Common myeloid progenitor, CD34-positive (primary cell): Measurements from ENCODE around the gene SAT2.

Experiments used
- CTCF ChIA-PET: fragments of 350-600 bp; sonication (Branson Sonifier 250); formaldehyde crosslinking; loops from one replicate; lab custom pipeline; 2021; ENCODE audit warnings: antibody characterized with exemption; lab: Charles Lee
- POLR2A ChIA-PET: fragments of 350-600 bp; sonication (Branson Sonifier 250); formaldehyde crosslinking; loops from one replicate; lab custom pipeline; 2021; ENCODE audit warnings: antibody characterized with exemption; lab: Charles Lee
- DNase-seq, 3 donors: peaks; one replicate each; pipeline versions ENCODE4 v3.0.0 to v3.0.0-alpha.2; 2013
- H3K27ac ChIP-seq, 2 experiments: 1 replicate in 1 of 2; 2 replicates in 1 of 2; pipeline ENCODE4 v1.7.0; 2013; ENCODE audit warnings: inconsistent platforms in 2 of 2, low read length in 2 of 2, mild to moderate bottlenecking in 2 of 2, low read depth in 1 of 2, moderate library complexity in 1 of 2; ENCODE audit not compliant: severe bottlenecking in 2 of 2, insufficient read depth in 1 of 2, poor library complexity in 1 of 2
- H3K27me3 ChIP-seq, 5 experiments: replicated peaks in 2 of 5; 1 replicate in 3 of 5; 2 replicates in 2 of 5; pipeline versions ENCODE4 v1.6.1 to v1.7.0; 2013; ENCODE audit warnings: low read length in 4 of 5, mild to moderate bottlenecking in 2 of 5, moderate library complexity in 2 of 5, inconsistent platforms in 1 of 5; ENCODE audit not compliant: insufficient read depth in 5 of 5, control insufficient read depth in 4 of 5
- H3K36me3 ChIP-seq, 4 experiments: 1 replicate in 2 of 4; 2 replicates in 2 of 4; pipeline versions ENCODE4 v1.6.1 to v1.7.0; 2013; ENCODE audit warnings: low read length in 3 of 4, control low read depth in 1 of 4, mild to moderate bottlenecking in 1 of 4; ENCODE audit not compliant: control insufficient read depth in 4 of 4, insufficient read depth in 4 of 4
- H3K4me1 ChIP-seq, 4 experiments: 1 replicate in 3 of 4; 2 replicates in 1 of 4; pipeline versions ENCODE4 v1.6.1 to v1.7.1; 2013; ENCODE audit warnings: low read length in 3 of 4, mild to moderate bottlenecking in 3 of 4, control low read depth in 1 of 4, inconsistent platforms in 1 of 4, moderate library complexity in 1 of 4; ENCODE audit not compliant: control insufficient read depth in 4 of 4, insufficient read depth in 4 of 4; ENCODE audit errors: control extremely low read depth in 1 of 4
- H3K4me3 ChIP-seq, 7 experiments: 1 replicate in 4 of 7; 2 replicates in 3 of 7; pipeline versions ENCODE4 v1.5.1 to v1.7.0; 2013; ENCODE audit warnings: mild to moderate bottlenecking in 7 of 7, low read length in 6 of 7, moderate library complexity in 6 of 7, inconsistent platforms in 2 of 7, low read depth in 2 of 7, control low read depth in 1 of 7; ENCODE audit not compliant: insufficient read depth in 4 of 7, control insufficient read depth in 1 of 7; ENCODE audit errors: extremely low read depth in 1 of 7
- H3K9me3 ChIP-seq, 5 experiments: 1 replicate in 4 of 5; 2 replicates in 1 of 5; pipeline versions ENCODE4 v1.6.1 to v1.7.1; 2013; ENCODE audit warnings: low read length in 4 of 5, mild to moderate bottlenecking in 2 of 5, inconsistent platforms in 1 of 5, low read depth in 1 of 5, moderate library complexity in 1 of 5; ENCODE audit not compliant: control insufficient read depth in 4 of 5, insufficient read depth in 2 of 5; ENCODE audit errors: control extremely low read depth in 1 of 5
- WGBS: methylation state at CpG from one replicate; pipeline ENCODE4 v1.1.5; 2013; ENCODE audit not compliant: insufficient coverage; 5-methylcytosine and 5-hydroxymethylcytosine counted together

SAT2 gene

DNA sequence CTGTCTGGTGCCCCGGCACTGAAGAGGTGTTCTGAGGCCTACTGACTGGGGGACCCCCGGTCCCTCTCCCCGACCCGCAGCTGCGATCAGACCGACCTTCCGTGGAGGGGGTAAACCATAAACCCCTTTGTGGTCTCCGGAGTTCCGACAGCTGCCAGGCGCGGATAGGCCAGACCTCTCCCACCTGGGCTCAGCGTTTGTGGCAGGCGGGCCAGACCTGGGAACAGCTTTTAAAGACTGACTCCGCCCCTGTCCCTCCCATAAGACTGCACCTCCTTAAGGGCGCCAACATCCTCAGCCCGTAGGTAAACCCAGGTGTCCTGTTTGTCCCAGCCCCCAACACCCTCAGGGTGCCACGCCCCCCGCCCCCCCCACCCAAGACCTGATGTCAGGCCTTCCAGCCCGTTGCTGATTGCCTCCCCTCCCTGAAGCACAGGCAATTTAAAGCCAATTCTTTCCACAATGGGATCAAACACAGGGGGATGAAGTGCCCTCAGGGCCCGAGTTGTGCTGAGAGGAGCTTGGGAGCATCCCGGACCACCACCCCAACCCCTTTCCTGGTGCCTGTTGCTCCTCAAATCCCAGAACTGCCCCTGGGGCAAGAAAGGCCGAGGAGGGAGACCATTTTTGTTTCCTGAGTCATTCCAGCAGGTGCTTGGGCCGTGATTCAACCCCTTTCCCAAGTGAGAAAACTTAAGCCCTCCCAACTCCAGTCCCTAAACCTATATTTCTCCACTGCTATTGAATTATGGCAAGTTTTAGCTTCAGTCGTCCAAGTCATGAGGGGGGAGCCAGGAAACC is 37.5 kb downstream of the SAT2 start, which contains the start of gene SOX15:
Gene SOX15 (minus strand): TSS at position 204 of the 801 bp plus-strand sequence. CDS start 418 bp downstream, outside the sequence.
- H3K27ac ChIP-seq: no peak within 1 kb of the TSS
- no peaks in the 10 kb centered on the region for H3K27me3 ChIP-seq
- DNase-seq: no peak
- 85% methylated on average over 18 of the region's 24 CpGs for WGBS
- CTCF ChIA-PET: interaction anchor here (0.8 to 7.6 kb wide), 18 partner anchors 10 to 235 kb away, joined by 3 to 58 read pairs (median 6); partner anchors contain the start of genes CD68, SENP3, TMEM95 and TP53
- POLR2A ChIA-PET: interaction anchor here (0.6 to 1.1 kb wide), 3 partner anchors 10 to 98 kb away, joined by 3 to 4 read pairs (median 3); partner anchors contain the start of gene CD68
- peaks cover 0 to 22% (median 11%) of the 10 kb centered on the region in 4 experiments for H3K4me1 ChIP-seq
- H3K36me3 ChIP-seq: peaks cover 23 to 90% (median 53%) of the 10 kb centered on the region in 4 experiments
- H3K9me3 ChIP-seq: no peaks in the 10 kb centered on the region
- H3K4me3 ChIP-seq: peak within 1 kb of the TSS in 2 of 7 experiments; percentile 28 to 40

- peaks cover 17 to 82% (median 49%) of the 10 kb centered on the region in 4 experiments for H3K36me3 ChIP-seq
- H3K9me3 ChIP-seq: no peaks in the 10 kb centered on the region
- CTCF ChIA-PET: interaction anchor here (1.0 to 7.6 kb wide), 19 partner anchors 9 to 234 kb away, joined by 3 to 58 read pairs (median 6); partner anchors contain the start of genes CD68, SAT2, SENP3 and TMEM95
- H3K4me3 ChIP-seq: peak overlapping the region in 2 of 7 experiments; percentile 28 to 40
- POLR2A ChIA-PET: interaction anchor here (0.6 to 1.1 kb wide), 3 partner anchors 10 to 23 kb away, joined by 3 to 4 read pairs (median 3); partner anchors contain the start of gene CD68
- peak; percentile 77 to 87 (median 78) for DNase-seq
- no peak overlapping the region for H3K27ac ChIP-seq
- WGBS: 41% methylated on average over 56 of the region's 56 CpGs
- H3K27me3 ChIP-seq: no peaks in the 10 kb centered on the region
- peaks cover 0 to 30% (median 18%) of the 10 kb centered on the region in 4 experiments for H3K4me1 ChIP-seq
These were observed 38.3 kb downstream of the SAT2 start for GRCh38 chr17:7589204-7589868.

- peaks cover 13 to 76% (median 43%) of the 10 kb centered on the region in 4 experiments for H3K36me3 ChIP-seq
- no peak overlapping the region for H3K27ac ChIP-seq
- ChIA-PET POLR2A (interaction anchor here (0.6 to 1.1 kb wide), 2 partner anchors 9 to 23 kb away, joined by 3 read pairs; partner anchors contain the start of gene CD68), CTCF (interaction anchor here (0.7 to 7.6 kb wide), 17 partner anchors 8 to 233 kb away, joined by 3 to 58 read pairs (median 6); partner anchors contain the start of genes CD68, SAT2, SENP3 and TMEM95)
- no peaks in the 10 kb centered on the region for H3K27me3 ChIP-seq
- peaks cover 1 to 32% (median 20%) of the 10 kb centered on the region in 4 experiments for H3K4me1 ChIP-seq
- H3K4me3 ChIP-seq: peak overlapping the region in 2 of 7 experiments; percentile 28 to 40
- 92% methylated on average over 29 of the region's 30 CpGs for WGBS
- H3K9me3 ChIP-seq: no peaks in the 10 kb centered on the region
- no peak for DNase-seq
These were observed 38.9 kb downstream of the SAT2 start for GRCh38 chr17:7588553-7589203.

DNA sequence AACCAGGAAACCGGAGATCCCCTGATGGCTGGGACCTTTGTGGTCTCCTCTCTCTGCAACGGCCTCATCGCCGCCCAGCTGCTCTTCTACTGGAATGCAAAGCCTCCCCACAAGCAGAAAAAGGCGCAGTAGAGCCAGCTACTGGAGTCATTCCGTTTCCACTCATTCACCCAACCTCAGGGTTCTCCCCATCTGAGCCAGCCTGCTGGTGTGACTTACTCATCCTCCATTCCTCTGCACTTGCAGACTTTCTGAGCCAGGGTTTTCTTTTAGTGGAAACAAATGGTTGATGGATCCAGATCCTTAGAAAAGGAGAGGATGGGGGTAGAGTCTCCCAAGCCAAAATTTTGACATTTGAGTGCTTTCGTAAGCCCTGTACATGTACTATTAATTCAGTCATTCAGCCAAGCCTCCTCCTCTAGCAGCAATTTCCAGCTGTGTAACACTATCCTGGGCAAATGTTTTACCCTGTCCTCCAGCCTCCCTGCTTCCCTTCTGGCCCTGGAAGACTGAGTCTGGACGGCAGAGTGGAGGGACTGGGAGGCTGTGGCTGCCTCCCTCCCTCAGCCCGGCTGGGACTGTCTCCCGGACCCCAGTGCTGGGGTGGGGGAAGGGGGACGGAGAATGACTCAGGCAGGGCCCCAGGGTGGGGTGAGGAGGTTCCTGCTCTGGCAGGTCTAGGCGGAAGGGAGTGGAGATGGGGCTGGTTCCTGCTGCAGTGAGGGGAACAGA is 40.0 kb downstream of the SAT2 start:
- peaks cover 1 to 41% (median 30%) of the 10 kb centered on the region in 4 experiments for H3K4me1 ChIP-seq

GRCh38 chr17:7586673-7587419 is 40.8 kb downstream of the SAT2 start:
- H3K27ac ChIP-seq: peak overlapping the region in 1 of 2 experiments; percentile 34
- H3K4me3 ChIP-seq: no peak overlapping the region
- POLR2A ChIA-PET: interaction anchor here (0.6 kb wide), 1 partner anchor 146 kb away, joined by 5 read pairs; no protein-coding TSS in a partner anchor
- 91% methylated on average over 6 of the region's 9 CpGs for WGBS
- H3K36me3 ChIP-seq: peaks cover 8 to 58% (median 31%) of the 10 kb centered on the region in 4 experiments
- H3K9me3 ChIP-seq: no peaks in the 10 kb centered on the region
- DNase-seq: no peak
- CTCF ChIA-PET: interaction anchor here (0.9 to 7.6 kb wide), 8 partner anchors 11 to 150 kb away, joined by 3 to 58 read pairs (median 4); partner anchors contain the start of gene SENP3
- peaks cover 1 to 49% (median 37%) of the 10 kb centered on the region in 4 experiments for H3K4me1 ChIP-seq
- no peaks in the 10 kb centered on the region for H3K27me3 ChIP-seq

More for the DNA sequence above, 40.0 kb downstream of the SAT2 start:
- ChIA-PET CTCF (interaction anchor here (1.0 to 7.6 kb wide), 7 partner anchors 12 to 100 kb away, joined by 3 to 58 read pairs (median 5); partner anchors contain the start of genes SENP3 and TP53), POLR2A (interaction anchor here (0.6 kb wide), 1 partner anchor 146 kb away, joined by 5 read pairs; no protein-coding TSS in a partner anchor)
- WGBS: 75% methylated on average over 9 of the region's 12 CpGs
- no peaks in the 10 kb centered on the region for H3K27me3 ChIP-seq
- peaks cover 12 to 65% (median 37%) of the 10 kb centered on the region in 4 experiments for H3K36me3 ChIP-seq
- H3K9me3 ChIP-seq: no peaks in the 10 kb centered on the region
- H3K27ac ChIP-seq: peak overlapping the region in 1 of 2 experiments; percentile 34
- no peak overlapping the region for H3K4me3 ChIP-seq
- no peak for DNase-seq
